HG03135 (cell line): ENCODE results near the gene EFS.

ENCODE experiments used
- ATAC-seq: cut with Tn5 transposase; IDR thresholded peaks from one replicate; pipeline ENCODE4 v1.9.1; 2021; ENCODE audit warnings: mild to moderate bottlenecking, moderate library complexity; ENCODE audit not compliant: unreplicated experiment

EFS gene

GRCh38 chr14:23379366-23380196 lies 14.6 kb upstream of the EFS start:
- no peak for ATAC-seq

- no peak for ATAC-seq
These were observed 13.7 kb upstream of the EFS start for GRCh38 chr14:23378612-23379220.

GRCh38 chr14:23377573-23378563 lies 12.9 kb upstream of the EFS start:
- ATAC-seq: no peak

- no peak for ATAC-seq
These were observed 12.2 kb upstream of the EFS start for GRCh38 chr14:23377198-23377550.

- ATAC-seq: no peak
These were observed 11.7 kb upstream of the EFS start, which contains the start of gene CMTM5 for GRCh38 chr14:23376482-23377197. TSS of gene CMTM5 (plus strand) at chr14:23377046. CDS start at chr14:23377252, 206 bp downstream.

- ATAC-seq: no peak
These were observed 10.7 kb upstream of the EFS start for GRCh38 chr14:23375527-23376251.

GRCh38 chr14:23373041-23373440 lies 8.1 kb upstream of the EFS start:
- no peak for ATAC-seq

- ATAC-seq: no peak
These were observed 7.5 kb upstream of the EFS start, which contains the start of gene IL25 for GRCh38 chr14:23372509-23372908. TSS of gene IL25 (plus strand) at chr14:23372809.

- no peak for ATAC-seq
These were observed 6.9 kb upstream of the EFS start for GRCh38 chr14:23371865-23372264.

GRCh38 chr14:23370221-23370620 lies 5.2 kb upstream of the EFS start:
- ATAC-seq: no peak

- ATAC-seq: no peak
These were observed 1.5 kb upstream of the EFS start for GRCh38 chr14:23366426-23366921.

- no peak for ATAC-seq
These were observed 907 bp upstream of the EFS start for GRCh38 chr14:23365732-23366425.

- no peak for ATAC-seq
These were observed 572 bp downstream of the EFS start for GRCh38 chr14:23364164-23365035.

- no peak for ATAC-seq
These were observed 2.8 kb downstream of the EFS start for GRCh38 chr14:23362200-23362599.

GRCh38 chr14:23361763-23362162 lies 3.2 kb downstream of the EFS start:
- no peak for ATAC-seq

- no peak for ATAC-seq
These were observed 3.7 kb downstream of the EFS start for GRCh38 chr14:23361320-23361719.

- no peak for ATAC-seq
These were observed 4.5 kb downstream of the EFS start for GRCh38 chr14:23360496-23360895.
